HG02588 (cell line): Measurements from ENCODE around the gene TMPRSS4.

ENCODE experiments used
- ATAC-seq: cut with Tn5 transposase; IDR thresholded peaks from one replicate; pipeline ENCODE4 v1.9.1; 2021; ENCODE audit warnings: mild to moderate bottlenecking, moderate library complexity; ENCODE audit not compliant: unreplicated experiment

Gene TMPRSS4

GRCh38 chr11:118132385-118133151, 55.7 kb downstream of the TMPRSS4 start:
- no peak for ATAC-seq

GRCh38 chr11:118133816-118134215, 56.9 kb downstream of the TMPRSS4 start:
- ATAC-seq, result no peak

GRCh38 chr11:118135051-118135795, 58.3 kb downstream of the TMPRSS4 start:
- no peak for ATAC-seq

GRCh38 chr11:118135796-118136165, 58.9 kb downstream of the TMPRSS4 start:
- no peak for ATAC-seq

GRCh38 chr11:118136341-118136740, 59.5 kb downstream of the TMPRSS4 start:
- no peak for ATAC-seq

- ATAC-seq, result no peak
These were observed 59.9 kb downstream of the TMPRSS4 start for GRCh38 chr11:118136801-118137200.

- ATAC-seq, result no peak
These were observed 62.1 kb downstream of the TMPRSS4 start for GRCh38 chr11:118138839-118139420.

GRCh38 chr11:118139578-118139977, 62.7 kb downstream of the TMPRSS4 start:
- ATAC-seq, result no peak

- ATAC-seq, result no peak
These were observed 65.2 kb downstream of the TMPRSS4 start for GRCh38 chr11:118142081-118142480.

- no peak for ATAC-seq
These were observed 65.9 kb downstream of the TMPRSS4 start for GRCh38 chr11:118142809-118143208.

GRCh38 chr11:118143661-118144185, 66.8 kb downstream of the TMPRSS4 start:
- ATAC-seq, result no peak

- no peak for ATAC-seq
These were observed 67.7 kb downstream of the TMPRSS4 start for GRCh38 chr11:118144301-118145268.

- peak; percentile 82 for ATAC-seq
These were observed 68.7 kb downstream of the TMPRSS4 start for GRCh38 chr11:118145285-118146227.

- no peak for ATAC-seq
These were observed 69.7 kb downstream of the TMPRSS4 start for GRCh38 chr11:118146554-118146953.

GRCh38 chr11:118147502-118147901, 70.6 kb downstream of the TMPRSS4 start:
- no peak for ATAC-seq

GRCh38 chr11:118148240-118148639, 71.4 kb downstream of the TMPRSS4 start:
- ATAC-seq, result no peak

- no peak for ATAC-seq
These were observed 72.0 kb downstream of the TMPRSS4 start for GRCh38 chr11:118148856-118149255.

GRCh38 chr11:118149493-118149892, 72.6 kb downstream of the TMPRSS4 start:
- no peak for ATAC-seq

- no peak for ATAC-seq
These were observed 74.6 kb downstream of the TMPRSS4 start for GRCh38 chr11:118151431-118151830.
